Subcutaneous adipose tissue (tissue), 4 donors: ENCODE measurements around the gene SEC16A. TPM values are rescaled to one million over a fixed set of nuclear protein-coding genes. Genes with fewer than 3 reads are reported as not detected.

Source experiments
- CTCF ChIP-seq: fragments of 450-650 bp; IDR thresholded peaks from one replicate; pipeline ENCODE4 v1.5.1; 2016; ENCODE audit warnings: low read depth, mild to moderate bottlenecking, control low read depth, antibody characterized with exemption, moderate library complexity
- total RNA-seq, 4 donors: library from RNA; depleted of rRNA; stranded (reverse); fragments of >200 nt; gene quantifications; one replicate each; pipeline ENCODE4 v1.1.0, GENCODE V29; 2016

SEC16A gene
- total RNA-seq, 4 donors from 2014 or later: 39.0 to 65.4 (median 52.9) TPM

- no peak for TF ChIP-seq CTCF
Measured at GRCh38 chr9:136399176-136400037, 83.4 kb downstream of the SEC16A start.

- TF ChIP-seq CTCF: no peak
Measured at GRCh38 chr9:136398286-136398685, 84.6 kb downstream of the SEC16A start.

- no peak for TF ChIP-seq CTCF
Measured at GRCh38 chr9:136397643-136398042, 85.2 kb downstream of the SEC16A start.

- TF ChIP-seq CTCF: no peak
Measured at GRCh38 chr9:136396219-136396515, 86.7 kb downstream of the SEC16A start.

- no peak for TF ChIP-seq CTCF
Measured at GRCh38 chr9:136395345-136396218, 87.3 kb downstream of the SEC16A start.

GRCh38 chr9:136395020-136395340 is 87.9 kb downstream of the SEC16A start:
- TF ChIP-seq CTCF: no peak

- no peak for TF ChIP-seq CTCF
Measured at GRCh38 chr9:136394312-136395019, 88.4 kb downstream of the SEC16A start.
